ENCODE results near the gene DCAF12.

- TF ChIP-seq POLR2A (IDR thresholded peaks at IDR 0.05; ENCODE audit: low read length), result no peak
- TF ChIP-seq GATA1 (IDR thresholded peaks at IDR 0.05; ENCODE audit: low read depth, low read length), result no peak
Observed at GRCh38 chr9:34065541-34065940, 61.0 kb downstream of the DCAF12 start.

All from erythroblast (primary cell).